Measurements from ENCODE around the gene KMT2A. TPM values are rescaled to one million over a fixed set of nuclear protein-coding genes. Genes with fewer than 3 reads are reported as not detected.
"Not testable (repeated sequence)": the region's sequence is repeated elsewhere in the genome, so short reads cannot be mapped to it uniquely, and the experiment has no call there.

KMT2A gene
- total RNA-seq: 61.2 TPM

- peak; percentile 98 for DNase-seq (ENCODE audit: low spot score)
These were observed at the start of gene KMT2A for GRCh38 chr11:118435893-118436624. Gene KMT2A, plus strand, starts transcription at chr11:118436492. Its CDS starts 21 bp downstream, at chr11:118436513.

GRCh38 chr11:118396097-118396501, 40.2 kb upstream of the KMT2A start:
- no peak for DNase-seq (ENCODE audit: low spot score)

GRCh38 chr11:118397448-118397847, 38.8 kb upstream of the KMT2A start:
- no peak for DNase-seq (ENCODE audit: low spot score)

GRCh38 chr11:118398791-118399559, 37.3 kb upstream of the KMT2A start:
- DNase-seq (ENCODE audit: low spot score): no peak

- peak; percentile 93 for DNase-seq (ENCODE audit: low spot score)
These were observed 35.0 kb upstream of the KMT2A start, which contains the start of gene ATP5MG for GRCh38 chr11:118401151-118401879. Gene ATP5MG, plus strand, starts transcription at chr11:118401606. Its CDS starts 60 bp downstream, at chr11:118401666.

GRCh38 chr11:118401880-118402590, 34.3 kb upstream of the KMT2A start:
- no peak for DNase-seq (ENCODE audit: low spot score)

- DNase-seq (ENCODE audit: low spot score): not testable (repeated sequence)
These were observed 33.7 kb upstream of the KMT2A start for GRCh38 chr11:118402594-118402993.

GRCh38 chr11:118406599-118407166, 29.6 kb upstream of the KMT2A start:
- DNase-seq (ENCODE audit: low spot score): no peak

- DNase-seq (ENCODE audit: low spot score): no peak
These were observed 26.1 kb upstream of the KMT2A start for GRCh38 chr11:118410055-118410745.

- DNase-seq (ENCODE audit: low spot score): no peak
These were observed 24.8 kb upstream of the KMT2A start for GRCh38 chr11:118411530-118411929.

GRCh38 chr11:118412921-118413320, 23.4 kb upstream of the KMT2A start:
- no peak for DNase-seq (ENCODE audit: low spot score)

- DNase-seq (ENCODE audit: low spot score): no peak
These were observed 21.1 kb upstream of the KMT2A start for GRCh38 chr11:118415062-118415738.

GRCh38 chr11:118415739-118416068, 20.6 kb upstream of the KMT2A start:
- DNase-seq (ENCODE audit: low spot score): peak; percentile 78

- DNase-seq (ENCODE audit: low spot score): not testable (repeated sequence)
These were observed 19.4 kb upstream of the KMT2A start for GRCh38 chr11:118416900-118417299.

- DNase-seq (ENCODE audit: low spot score): no peak
These were observed 18.5 kb upstream of the KMT2A start for GRCh38 chr11:118417801-118418200.

GRCh38 chr11:118418766-118419165, 17.5 kb upstream of the KMT2A start:
- DNase-seq (ENCODE audit: low spot score): no peak

- DNase-seq (ENCODE audit: low spot score): no peak
These were observed 8.6 kb upstream of the KMT2A start for GRCh38 chr11:118427707-118428106.

GRCh38 chr11:118430956-118431355, 5.3 kb upstream of the KMT2A start:
- DNase-seq (ENCODE audit: low spot score): no peak

GRCh38 chr11:118434123-118434552, 2.2 kb upstream of the KMT2A start:
- DNase-seq (ENCODE audit: low spot score): peak; percentile 19
